Stimulated activated CD8-positive, alpha-beta memory T cell treated with anti-CD3 and anti-CD28 coated beads, Interleukin-4, amount 100 ng/mL, for 4 hours (primary cell): ENCODE results near the gene ARHGAP23.
"Not testable (repeated sequence)": the region's sequence is repeated elsewhere in the genome, so short reads cannot be mapped to it uniquely, and the experiment has no call there.

Experiments
- DNase-seq, 2 donors: peaks; one replicate each; pipeline ENCODE4 v3.0.0-alpha.2; 2020; ENCODE audit warnings: low read depth in 2 of 2, low spot score in 1 of 2

ARHGAP23 gene

DNA sequence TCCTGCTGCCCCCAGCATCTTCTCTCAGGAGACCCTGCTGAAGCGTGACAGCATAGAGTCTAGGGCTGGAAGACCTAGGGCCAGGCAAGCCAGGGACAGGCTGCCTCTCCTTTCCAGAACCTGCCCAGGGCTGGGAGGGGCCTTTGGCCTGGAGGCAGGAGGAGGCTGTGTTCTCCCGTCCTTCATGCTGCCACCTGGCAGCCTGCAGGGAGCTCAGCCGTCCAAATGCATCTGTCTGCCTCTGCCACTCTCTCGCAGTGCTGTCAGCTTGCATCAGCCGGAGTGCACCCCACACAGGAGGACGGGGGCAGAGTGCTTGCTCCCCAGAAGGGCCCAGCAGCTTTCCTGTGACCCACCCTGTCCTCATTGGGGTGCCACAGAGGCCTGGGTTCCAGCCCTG, 31.3 kb downstream of the ARHGAP23 start:
- DNase-seq, result no peak

DNA sequence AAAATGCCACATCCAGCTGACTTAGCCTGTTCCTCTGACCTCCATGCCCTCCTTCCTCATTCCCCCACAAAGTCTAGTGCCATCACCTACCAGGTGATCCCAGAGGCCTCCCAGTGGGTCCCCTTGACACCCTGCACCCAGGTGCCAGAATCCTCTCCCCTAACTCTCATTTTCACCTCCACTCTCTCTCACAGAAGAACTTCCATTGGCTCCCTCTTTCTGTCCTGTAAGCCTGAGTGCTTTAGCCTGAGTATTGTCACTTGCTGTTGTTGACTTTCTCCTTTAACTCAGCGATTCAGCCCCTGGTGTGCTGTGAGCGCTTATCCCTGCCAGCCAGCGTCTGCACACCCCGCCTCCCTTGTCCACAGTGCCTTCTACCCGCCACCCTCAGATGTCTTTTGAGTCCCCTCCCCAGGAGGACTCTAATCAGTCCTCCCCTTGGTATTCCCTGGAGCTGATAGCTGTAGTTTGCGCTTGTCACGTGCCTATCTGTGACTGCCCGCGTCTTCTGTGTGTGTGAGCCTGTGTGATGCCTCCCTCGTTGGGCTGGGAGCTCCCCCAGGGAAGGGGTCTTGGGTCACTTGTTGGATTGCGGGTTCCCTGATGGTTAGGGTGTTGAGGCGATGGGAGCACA, 31.9 kb downstream of the ARHGAP23 start:
- no peak for DNase-seq

DNA sequence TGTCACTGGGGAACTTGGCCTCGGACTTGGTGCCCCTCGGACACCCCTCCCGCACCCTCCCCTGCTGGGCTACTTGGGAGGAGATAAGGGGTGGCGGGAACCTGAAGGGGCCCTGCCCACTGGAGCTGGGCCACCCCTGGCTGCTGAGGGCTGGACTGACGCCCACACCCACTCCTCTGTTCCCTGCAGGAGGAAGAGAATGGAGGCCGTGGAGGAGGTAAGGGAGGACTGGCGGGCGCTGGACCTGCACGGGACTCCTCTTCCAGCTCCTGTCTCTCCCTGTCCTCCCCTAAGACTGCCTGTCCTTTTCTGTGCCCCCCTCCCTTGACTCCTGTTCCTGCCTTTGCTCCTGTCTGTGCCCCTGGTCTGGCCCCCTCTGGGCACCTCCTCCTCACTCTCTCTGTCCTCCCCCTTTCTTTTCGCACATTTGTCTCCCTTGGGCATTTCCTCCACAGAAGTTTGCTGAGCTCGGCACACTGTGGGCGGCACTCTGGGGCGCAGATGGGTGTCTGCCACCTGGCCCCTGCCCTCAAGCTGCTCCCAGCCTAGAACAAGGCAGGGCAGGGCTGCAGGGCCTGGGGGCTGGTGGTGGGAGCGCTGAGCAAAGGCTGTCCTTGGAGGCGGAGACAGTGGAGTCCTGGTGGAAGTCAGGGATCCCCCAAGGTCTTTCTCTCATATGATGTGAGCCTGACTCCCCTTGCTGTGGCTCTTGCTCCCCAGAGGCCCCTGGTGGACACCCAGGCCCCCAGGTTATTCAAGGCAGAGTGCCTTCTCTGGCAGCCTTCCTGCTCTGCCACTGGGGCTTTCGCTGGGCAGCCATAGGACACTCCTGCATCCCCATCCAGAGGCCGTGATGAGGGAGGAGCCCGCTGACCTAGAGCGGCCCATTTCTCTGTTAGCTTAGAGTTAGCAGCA, 32.7 kb downstream of the ARHGAP23 start:
- no peak for DNase-seq

DNA sequence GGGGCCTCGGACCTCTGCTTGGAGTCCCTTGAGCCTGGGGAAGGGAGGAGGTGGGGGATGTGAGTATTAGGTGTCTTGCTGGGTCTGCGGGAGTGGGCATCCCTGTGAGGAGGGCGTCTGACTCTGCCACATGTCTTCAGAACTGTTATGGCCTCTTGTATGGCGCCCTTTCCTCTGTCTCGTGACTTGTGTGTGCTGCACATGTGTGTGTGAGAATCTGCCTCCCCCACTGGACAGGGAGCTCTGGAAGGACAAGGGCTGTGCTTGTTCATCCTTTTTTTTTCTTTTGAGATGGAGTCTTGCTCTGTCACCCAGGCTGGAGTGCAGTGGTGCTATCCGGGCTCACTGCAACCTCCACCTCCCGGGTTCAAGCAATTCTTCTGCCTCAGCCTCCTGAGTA, 33.4 kb downstream of the ARHGAP23 start:
- DNase-seq, result no peak

DNA sequence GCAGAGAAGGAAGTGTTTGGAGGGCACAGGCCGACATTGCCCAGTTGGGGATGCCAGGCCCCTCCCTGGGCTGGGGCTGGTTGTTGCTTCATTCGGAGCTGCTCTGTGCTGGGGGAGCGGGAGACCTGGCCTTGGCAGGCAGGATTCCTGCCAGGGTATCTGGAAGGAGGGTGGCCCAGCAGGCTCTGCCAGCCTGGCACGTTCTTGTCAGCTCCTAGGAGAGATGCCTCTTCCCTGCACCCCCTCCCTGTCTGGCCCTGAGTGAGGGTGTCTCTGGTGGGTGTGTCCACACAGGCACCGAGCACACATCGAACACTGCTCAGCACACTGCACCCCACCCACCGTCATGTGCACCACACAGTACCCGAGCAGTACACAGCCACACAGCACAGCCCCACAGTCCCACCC, 35.2 kb downstream of the ARHGAP23 start:
- no peak for DNase-seq

DNA sequence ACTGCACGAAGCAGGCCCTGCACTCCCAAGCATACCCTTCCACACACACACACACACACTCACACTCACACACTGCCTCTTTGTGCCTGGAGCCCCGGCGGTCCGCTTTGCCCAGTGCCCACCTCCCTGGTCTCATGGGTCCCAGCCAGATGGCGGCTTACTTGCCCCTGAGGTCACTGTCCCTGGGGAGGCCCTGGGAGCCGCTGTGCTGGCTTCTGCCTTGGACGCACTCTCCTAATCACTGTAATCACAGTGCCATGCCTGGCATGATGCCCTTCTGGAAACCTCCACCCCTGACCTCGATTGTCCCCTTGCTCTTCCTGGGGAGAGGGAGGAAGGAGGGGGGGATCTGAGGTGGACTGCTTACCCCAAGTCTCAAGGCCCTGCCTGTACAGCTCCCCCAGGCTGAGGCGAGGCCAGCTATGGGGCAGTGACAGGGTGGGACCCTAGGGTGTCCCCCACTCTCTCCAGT, 36.0 kb downstream of the ARHGAP23 start:
- no peak for DNase-seq

DNA sequence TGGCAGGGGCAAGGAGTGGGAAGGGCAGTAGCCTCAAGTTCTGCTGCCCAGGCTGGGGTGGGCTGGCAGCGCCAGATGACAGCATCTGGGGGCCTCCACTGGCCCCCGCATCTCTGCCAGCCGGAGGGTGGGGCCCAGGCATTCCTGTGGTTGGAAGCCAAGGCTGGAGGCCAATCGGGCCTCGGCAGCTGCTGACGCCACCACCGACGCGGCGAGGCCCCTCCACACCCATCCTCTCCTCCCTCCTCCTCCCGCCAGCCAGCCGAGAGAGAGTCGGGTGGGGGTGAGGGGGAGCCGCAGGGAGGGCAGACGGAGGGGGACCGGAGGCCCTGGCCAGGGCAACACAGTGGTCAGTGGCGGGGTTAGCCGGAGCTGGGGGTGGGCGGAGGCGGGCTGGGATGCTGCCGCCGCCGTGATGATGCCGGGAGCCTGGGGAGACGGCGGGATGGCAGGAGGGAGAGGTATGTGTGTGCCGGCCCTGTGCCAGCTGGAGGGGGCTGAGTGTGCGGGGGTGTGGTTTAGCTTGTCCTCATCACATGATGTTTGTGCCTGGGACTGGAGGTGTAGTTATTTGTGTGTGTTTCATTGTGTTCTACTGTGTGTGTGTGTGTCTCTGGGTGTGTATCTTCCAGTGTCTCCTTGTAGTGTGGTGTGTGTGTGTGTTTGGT, 36.6 kb downstream of the ARHGAP23 start:
- DNase-seq, result no peak

DNA sequence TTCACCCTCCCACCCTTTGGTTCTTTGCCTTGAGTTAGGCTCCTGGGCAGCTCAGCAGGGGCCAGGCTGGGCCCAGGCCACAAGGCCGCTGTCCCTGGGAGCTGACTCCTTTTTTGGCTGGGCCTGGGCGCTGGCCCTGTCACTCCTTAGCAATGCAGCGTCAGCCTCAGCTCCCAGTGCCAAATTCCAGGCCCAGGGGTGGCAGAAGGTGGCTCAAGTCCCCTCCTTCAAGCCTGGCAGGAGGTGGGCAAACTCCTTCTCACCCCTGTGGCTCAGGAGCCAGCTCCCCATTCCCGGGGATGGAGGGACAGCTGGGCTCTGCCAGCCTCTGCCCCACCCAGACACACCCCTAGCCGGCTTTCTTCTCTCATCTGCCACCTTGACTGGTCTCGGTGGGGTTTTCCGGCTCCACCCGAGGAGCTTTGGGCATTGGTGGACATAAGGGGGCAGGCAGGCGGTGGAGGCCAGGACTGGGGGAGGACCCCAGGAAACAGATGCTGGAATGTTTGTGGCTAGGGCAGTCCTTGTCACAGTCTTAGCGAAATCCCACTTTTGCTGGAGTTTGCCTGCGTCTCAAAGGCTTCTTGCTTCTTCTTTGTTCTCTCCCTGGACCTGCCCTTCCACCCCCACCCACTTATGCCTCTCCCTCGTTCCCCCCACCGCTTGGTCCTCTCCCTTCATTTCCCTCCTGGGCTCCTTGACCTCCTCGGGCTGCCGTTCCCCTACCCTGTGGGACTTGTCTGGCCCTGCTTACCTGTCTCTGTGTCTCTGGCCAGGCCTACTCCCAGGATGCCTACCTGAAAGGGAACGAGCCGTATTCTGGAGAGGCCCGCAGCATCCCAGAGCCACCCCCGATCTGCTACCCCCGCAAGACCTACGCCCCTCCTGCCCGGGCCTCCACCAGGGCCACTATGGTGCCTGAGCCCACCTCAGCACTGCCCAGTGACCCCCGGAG, 37.4 kb downstream of the ARHGAP23 start:
- DNase-seq, result no peak

DNA sequence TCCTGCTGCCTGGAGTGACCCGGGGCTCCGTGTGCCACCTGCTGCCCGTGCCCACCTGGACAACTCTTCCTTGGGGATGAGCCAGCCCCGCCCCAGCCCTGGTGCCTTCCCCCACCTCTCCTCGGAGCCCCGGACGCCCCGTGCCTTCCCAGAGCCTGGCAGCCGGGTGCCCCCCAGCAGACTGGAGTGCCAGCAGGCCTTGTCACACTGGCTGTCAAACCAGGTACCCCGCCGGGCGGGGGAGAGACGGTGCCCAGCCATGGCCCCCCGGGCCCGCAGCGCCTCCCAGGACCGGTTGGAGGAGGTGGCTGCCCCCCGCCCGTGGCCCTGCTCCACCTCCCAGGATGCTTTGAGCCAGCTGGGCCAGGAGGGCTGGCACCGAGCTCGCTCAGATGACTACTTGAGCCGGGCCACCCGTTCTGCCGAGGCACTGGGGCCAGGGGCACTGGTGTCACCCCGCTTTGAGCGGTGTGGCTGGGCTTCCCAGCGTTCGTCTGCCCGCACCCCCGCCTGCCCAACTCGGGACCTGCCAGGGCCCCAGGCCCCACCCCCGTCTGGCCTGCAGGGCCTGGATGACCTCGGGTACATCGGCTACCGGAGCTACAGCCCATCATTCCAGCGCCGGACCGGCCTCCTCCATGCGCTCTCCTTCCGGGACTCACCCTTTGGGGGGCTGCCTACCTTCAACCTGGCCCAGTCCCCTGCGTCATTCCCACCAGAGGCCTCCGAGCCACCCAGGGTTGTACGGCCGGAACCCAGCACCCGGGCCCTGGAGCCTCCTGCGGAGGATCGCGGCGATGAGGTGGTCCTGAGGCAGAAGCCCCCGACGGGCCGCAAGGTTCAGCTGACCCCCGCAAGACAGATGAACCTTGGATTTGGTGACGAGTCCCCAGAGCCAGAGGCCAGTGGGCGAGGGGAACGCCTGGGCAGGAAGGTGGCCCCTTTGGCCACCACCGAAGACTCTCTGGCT, 38.4 kb downstream of the ARHGAP23 start:
- DNase-seq, result no peak

DNA sequence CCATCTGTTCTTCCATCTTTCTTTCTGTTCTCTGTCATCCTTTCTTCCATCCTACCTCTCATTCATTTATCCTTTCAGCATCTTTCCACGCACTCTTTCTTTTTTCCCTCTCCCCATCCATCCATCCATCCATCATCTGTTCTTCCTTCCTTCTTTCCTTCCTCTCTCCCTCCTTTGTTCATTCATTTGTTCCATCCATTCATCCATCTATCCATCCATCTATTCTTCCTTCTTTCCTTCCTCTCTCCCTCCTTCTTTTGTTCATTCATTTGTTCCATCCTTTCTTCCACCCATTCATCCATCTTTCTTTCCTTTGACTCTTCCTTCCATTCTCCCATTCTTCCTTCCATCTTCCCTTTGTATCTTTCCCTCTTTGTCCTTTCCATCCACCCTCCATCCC, 39.2 kb downstream of the ARHGAP23 start:
- no peak for DNase-seq

DNA sequence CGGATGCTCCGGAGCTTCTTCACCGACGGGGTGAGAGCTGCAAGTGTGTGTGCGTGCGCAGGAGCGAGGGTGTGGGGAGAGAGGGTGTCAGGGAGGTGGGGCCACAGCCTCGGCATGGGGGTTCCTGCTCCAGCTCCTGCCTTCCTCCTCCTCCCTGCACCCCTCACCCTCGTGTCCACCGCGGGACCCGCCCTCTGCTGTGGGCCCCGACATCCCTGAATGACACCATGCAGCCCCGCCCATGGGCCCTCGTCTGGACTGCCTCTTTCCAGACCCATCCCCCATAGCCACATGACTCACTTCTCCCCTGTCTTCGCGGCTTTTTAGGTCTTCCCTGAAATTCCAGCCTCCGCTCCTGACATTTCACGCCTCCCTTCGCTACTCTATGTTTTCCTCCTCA, 41.6 kb downstream of the ARHGAP23 start:
- DNase-seq, result no peak

DNA sequence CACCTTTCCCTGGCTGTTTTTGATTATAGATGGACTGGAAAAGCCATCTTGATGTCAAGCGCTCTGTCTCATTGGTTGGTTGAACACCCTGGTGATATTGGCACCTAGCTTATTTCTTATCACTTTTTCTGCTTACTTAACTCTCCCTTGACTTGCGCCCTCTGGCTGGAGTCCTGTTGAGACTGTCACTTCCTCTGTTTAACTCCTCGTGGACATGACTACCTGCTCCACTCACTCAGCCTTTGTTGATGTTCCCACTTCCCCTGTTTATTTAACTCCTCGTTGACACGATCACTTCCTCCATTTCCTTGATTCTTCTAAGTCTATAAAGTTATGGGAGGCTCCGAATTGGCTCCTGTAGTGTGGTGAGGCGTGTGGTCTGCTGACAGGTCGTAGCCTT, 43.0 kb downstream of the ARHGAP23 start:
- not testable (repeated sequence) for DNase-seq

DNA sequence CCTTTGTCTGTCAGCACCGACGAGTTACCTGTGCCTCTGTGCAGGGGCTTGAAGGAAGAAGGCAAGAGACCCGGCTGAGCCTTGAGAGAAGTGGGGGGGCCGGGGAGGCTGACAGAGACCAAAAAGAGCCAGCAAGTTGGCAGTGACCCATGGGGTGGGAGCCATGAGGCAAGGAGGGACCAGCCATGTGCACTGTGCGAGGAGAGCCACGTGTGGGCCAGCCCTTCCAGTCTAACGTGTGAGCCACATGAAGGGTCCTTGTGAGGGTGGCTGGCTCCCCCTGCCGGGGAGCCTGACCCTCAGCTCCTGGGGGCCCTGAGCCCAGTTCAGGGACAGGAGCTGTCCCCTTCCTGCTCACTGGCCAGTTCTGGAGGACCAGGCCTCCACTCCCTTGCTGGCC, 46.4 kb downstream of the ARHGAP23 start:
- not testable (repeated sequence) for DNase-seq

DNA sequence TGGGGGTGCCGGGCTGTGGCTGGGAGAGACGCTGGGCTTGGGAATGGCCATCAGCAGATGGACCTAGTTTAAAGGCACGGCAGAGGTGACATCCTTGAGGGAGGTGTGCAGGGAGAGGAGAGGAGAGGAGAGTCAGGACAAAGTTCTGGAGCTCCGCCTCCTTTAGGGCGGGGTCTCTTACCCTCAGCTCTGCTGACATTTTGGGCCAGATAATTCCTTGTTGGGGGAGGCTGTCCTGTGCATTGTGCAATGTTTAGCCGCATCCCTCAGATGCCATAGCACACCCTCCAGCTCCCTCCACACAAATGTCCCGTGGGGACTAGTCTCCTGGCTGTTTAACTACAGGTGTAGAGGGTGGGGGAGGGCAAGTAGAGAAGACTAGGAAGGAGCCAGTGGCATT, 48.3 kb downstream of the ARHGAP23 start:
- DNase-seq, result no peak

DNA sequence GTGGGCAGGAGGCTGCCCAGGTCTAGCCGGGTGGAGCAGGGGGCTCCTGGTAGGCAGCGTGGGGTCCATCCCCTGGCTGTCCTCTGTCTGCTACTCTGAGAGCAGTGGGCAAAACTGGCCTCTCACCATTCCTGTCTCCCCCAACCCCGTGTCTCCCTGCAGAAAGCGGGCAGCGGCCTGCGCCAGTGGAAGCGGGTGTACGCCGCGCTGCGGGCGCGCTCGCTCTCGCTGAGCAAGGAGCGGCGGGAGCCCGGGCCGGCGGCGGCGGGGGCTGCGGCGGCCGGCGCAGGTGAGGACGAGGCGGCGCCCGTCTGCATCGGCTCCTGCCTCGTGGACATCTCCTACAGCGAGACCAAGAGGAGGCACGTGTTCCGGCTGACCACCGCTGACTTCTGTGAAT, 49.2 kb downstream of the ARHGAP23 start:
- not testable (repeated sequence) for DNase-seq

DNA sequence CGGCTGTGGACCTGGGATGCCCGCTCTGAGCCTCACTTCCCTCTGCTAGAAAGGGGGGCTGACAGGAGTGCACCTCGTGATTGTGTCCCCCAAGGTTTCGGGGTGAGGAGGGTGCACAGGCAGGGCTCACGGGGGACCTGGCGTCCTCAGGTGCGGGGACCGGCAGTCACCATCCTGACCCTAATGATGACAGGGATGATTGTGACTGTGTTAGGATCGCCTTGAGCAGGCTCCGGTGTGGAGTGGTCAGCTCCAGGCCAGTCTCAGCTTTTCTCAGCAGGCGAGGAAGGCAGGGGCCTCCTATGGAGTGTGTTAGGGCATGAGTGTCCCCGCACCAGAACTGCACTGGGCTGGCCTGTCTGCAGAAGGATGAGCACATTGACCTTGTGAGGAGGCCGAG, 49.7 kb downstream of the ARHGAP23 start:
- not testable (repeated sequence) for DNase-seq

DNA sequence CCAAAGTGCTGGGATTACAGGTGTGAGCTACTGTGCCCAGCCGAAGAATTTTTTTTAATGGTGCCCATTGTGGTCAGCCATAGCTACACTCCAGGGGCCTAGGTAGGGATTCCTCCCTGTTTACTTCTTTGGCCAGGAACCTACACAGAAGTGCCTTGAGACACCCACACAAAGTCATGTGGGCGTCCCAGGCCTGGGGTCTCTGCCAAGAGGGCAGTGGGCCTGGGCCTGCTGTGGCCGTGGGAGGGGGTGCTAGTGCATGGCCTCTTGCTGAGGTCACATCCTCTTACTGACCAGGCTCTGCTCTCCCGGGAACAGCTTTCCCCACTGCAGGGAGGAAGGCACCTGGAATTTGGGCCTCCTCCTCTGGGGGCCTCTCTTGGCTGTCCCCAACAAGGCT, 50.4 kb downstream of the ARHGAP23 start:
- not testable (repeated sequence) for DNase-seq

DNA sequence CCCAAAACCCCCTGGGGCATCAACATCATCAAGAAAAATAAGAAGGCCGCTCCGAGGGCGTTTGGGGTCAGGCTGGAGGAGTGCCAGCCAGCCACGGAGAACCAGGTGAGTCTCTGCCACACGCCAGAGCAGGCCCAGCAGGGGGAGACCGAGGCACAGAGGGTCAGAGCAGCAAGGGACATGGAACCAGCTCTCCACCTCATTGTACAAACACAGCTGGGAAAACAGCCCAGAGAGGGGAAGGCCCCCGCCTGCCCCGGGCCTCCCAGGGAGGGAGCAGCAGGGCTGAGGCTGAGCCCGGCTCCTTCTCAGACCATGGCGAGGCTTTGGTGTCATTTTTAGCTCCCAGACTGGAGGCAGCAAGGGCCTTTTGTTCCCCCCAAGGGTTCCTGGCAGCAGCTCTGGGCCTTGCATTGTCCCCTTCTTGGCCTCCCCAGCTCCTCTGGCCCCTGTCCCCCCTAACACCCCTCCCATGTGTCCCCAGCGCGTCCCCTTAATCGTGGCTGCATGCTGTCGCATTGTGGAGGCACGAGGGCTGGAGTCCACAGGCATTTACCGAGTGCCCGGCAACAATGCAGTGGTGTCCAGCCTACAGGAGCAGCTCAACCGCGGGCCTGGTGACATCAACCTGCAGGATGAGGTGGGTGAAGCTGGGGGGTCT, 53.9 kb downstream of the ARHGAP23 start:
- DNase-seq, result not testable (repeated sequence)

DNA sequence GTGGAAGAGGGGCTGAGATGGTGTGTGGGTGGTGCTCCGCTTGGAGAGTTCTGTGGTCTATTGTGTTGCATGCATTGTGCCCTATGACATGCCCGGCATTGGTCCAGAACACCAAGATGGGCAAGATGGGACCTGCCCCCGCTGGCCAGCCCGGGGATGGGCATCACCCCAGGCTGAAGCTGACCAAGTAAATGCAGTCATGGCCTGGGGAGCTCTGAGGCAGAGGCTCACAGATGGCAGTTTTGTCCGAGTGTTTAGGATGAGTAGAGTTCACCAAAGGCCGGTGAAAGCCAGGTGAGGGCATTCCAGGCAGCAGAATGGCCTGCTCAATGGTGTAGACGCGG, 54.4 kb downstream of the ARHGAP23 start:
- DNase-seq, result not testable (repeated sequence)
